Adrenal gland (tissue), 5 donors: Measurements from ENCODE around the gene FARS2.

Experiments used
- CTCF ChIP-seq, 6 experiments: fragments of 450-650 bp in 4 of 6; fragments of 200-600 bp in 2 of 6; sonication (generic) in 1 of 6; IDR thresholded peaks; 1 replicate in 5 of 6; 2 replicates in 1 of 6; pipeline versions ENCODE4 v1.5.1 to v1.8.0; 2016 to 2021; ENCODE audit warnings: antibody characterized with exemption in 6 of 6, mild to moderate bottlenecking in 2 of 6, moderate library complexity in 1 of 6
- POLR2A ChIP-seq, 2 donors: fragments of 450-650 bp; IDR thresholded peaks; one replicate each; pipeline ENCODE4 v1.6.1; 2017; ENCODE audit warnings: antibody characterized with exemption in 2 of 2, mild to moderate bottlenecking in 2 of 2, moderate library complexity in 1 of 2
- donor health status: DM: no; HTN: no; CAD: no.

DNA sequence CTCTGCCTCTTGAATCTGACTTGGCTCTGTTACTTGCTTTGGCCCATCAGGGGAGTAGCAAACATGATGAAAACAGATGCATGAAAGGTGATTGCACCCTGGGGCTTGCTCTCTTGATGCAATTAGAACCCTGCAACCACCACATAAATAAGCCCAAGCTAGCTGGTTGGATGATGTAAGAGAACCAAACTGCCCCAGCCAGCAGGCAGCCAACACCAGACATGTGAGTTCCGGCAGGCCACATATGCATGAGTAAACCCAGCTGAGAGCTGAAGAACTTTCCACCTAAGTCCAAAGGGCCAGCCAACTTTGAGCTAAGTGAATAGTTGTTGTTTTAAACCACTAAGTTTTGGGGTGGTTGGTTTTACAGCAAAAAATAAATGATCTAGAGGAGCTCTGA is 268.4 kb downstream of the FARS2 start:
- TF ChIP-seq CTCF (IDR thresholded peaks at IDR 0.05), result no peak
- TF ChIP-seq POLR2A (IDR thresholded peaks at IDR 0.05), result no peak
